Measurements from ENCODE around the gene MEIS1.

DNA sequence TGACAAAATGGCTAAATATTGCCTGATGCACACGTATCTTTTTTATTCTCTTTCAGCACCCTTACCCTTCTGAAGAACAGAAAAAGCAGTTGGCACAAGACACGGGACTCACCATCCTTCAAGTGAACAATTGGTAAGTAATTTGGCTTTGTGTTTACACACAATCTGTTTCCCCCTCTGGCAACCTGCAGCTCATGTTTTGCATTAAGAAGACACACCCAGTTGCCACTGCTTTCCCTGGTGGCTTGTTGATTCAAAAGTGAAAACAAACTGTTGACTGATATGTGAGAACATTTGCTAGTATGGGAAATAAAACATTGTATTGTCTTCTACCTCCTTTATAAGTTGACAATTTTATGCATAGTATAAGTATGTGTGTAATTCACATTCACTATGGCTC lies 113.0 kb downstream of the MEIS1 start:
- TF ChIP-seq, protein P1, sequence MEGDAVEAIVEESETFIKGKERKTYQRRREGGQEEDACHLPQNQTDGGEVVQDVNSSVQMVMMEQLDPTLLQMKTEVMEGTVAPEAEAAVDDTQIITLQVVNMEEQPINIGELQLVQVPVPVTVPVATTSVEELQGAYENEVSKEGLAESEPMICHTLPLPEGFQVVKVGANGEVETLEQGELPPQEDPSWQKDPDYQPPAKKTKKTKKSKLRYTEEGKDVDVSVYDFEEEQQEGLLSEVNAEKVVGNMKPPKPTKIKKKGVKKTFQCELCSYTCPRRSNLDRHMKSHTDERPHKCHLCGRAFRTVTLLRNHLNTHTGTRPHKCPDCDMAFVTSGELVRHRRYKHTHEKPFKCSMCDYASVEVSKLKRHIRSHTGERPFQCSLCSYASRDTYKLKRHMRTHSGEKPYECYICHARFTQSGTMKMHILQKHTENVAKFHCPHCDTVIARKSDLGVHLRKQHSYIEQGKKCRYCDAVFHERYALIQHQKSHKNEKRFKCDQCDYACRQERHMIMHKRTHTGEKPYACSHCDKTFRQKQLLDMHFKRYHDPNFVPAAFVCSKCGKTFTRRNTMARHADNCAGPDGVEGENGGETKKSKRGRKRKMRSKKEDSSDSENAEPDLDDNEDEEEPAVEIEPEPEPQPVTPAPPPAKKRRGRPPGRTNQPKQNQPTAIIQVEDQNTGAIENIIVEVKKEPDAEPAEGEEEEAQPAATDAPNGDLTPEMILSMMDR (IDR thresholded peaks at IDR 0.05): no peak
- TF ChIP-seq POLR2A (IDR thresholded peaks at IDR 0.05): no peak
